Upper lobe of left lung (tissue), 4 donors: ENCODE data around the gene NPY4R2.
"Not testable (repeated sequence)": the region's sequence is repeated elsewhere in the genome, so short reads cannot be mapped to it uniquely, and the experiment has no call there.

Experiments
- POLR2AphosphoS5 ChIP-seq, 2 donors: sonication (generic); formaldehyde crosslinking; IDR thresholded peaks; one replicate each; pipeline ENCODE4 v1.5.1; 2017; ENCODE audit warnings: antibody characterized with exemption in 2 of 2
- TF ChIP-seq, protein P1 (sequence below), 6 experiments: fragments of 450-650 bp in 4 of 6; fragments of 200-600 bp in 2 of 6; sonication (generic) in 2 of 6; IDR thresholded peaks; one replicate each; pipeline ENCODE4 v1.5.1; 2016 to 2019; ENCODE audit warnings: antibody characterized with exemption in 6 of 6

DNA sequence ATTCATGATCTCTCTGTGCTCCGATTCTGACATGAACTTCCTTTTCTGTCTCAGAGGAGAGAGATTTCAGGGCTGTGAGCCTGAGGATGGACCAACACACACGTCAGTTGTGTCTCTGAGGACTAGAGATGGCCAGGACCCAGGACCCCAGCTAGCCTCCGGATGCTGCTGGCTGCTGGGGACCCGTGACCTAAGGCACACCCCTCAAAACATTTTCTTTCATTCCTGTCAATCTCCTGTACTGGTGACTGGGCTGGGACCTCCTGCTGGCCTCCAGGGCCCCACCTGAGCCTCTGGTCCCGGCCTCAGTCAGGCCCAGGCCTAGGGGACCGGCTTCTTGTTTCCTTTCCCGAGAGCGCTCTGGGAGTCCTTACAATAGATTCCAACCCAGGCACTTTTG, 38.7 kb downstream of the NPY4R2 start:
- TF ChIP-seq, protein P1, sequence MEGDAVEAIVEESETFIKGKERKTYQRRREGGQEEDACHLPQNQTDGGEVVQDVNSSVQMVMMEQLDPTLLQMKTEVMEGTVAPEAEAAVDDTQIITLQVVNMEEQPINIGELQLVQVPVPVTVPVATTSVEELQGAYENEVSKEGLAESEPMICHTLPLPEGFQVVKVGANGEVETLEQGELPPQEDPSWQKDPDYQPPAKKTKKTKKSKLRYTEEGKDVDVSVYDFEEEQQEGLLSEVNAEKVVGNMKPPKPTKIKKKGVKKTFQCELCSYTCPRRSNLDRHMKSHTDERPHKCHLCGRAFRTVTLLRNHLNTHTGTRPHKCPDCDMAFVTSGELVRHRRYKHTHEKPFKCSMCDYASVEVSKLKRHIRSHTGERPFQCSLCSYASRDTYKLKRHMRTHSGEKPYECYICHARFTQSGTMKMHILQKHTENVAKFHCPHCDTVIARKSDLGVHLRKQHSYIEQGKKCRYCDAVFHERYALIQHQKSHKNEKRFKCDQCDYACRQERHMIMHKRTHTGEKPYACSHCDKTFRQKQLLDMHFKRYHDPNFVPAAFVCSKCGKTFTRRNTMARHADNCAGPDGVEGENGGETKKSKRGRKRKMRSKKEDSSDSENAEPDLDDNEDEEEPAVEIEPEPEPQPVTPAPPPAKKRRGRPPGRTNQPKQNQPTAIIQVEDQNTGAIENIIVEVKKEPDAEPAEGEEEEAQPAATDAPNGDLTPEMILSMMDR (IDR thresholded peaks at IDR 0.05), result not testable (repeated sequence)
- TF ChIP-seq POLR2AphosphoS5 (IDR thresholded peaks at IDR 0.05), result not testable (repeated sequence)
